GM18520 (cell line): ENCODE data around the gene NBPF1.
"Not testable (repeated sequence)": the region's sequence is repeated elsewhere in the genome, so short reads cannot be mapped to it uniquely, and the experiment has no call there.

Experiments used
- ATAC-seq: cut with Tn5 transposase; IDR thresholded peaks from one replicate; pipeline ENCODE4 v1.9.1; 2021; ENCODE audit not compliant: unreplicated experiment

The NBPF1 gene

DNA sequence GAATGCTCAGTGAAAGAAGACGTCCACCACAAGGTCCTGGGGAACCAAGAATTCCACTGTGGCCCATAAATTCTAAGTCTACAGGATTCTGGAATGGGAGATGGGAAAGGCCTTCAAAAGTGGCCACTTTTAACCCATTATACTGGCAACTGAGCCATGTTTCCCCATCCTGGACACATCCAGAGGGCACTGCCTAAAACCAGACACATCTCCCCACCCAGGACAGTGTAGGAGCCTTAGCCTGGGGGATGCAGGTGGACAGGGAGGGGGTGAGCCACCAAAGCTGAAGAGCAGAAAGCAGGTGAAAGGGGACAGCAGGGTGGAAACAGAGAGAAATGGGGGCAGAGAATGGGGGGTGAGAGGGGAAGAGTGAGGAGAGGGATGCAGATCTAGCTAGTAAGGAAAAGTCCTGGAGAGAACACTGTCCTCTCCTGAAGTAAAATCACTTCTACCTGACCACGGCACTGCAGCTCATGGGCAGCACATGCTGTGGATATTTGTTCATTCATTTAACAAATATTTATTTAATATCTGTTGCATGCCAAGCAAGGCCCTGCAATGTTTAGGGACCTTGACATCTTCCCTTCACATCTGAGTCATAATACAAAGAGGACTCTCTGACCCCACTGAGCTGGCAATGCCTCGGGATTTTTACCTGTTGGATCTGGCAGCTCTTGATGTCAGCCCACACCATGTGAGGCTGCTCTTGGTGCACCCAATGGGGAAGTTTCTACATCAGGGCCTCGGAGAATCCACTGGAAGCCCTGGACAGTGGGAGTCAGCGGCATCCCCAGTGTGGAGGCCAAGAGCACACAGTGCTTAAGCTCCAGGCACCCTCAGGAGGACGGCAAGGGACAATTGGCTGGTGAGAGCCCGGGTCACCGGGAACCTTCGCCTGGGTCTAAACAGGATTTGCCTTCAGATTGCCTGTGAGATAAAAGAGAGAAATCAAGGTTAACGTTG is 5.2 kb downstream of the NBPF1 start:
- ATAC-seq = not testable (repeated sequence)

DNA sequence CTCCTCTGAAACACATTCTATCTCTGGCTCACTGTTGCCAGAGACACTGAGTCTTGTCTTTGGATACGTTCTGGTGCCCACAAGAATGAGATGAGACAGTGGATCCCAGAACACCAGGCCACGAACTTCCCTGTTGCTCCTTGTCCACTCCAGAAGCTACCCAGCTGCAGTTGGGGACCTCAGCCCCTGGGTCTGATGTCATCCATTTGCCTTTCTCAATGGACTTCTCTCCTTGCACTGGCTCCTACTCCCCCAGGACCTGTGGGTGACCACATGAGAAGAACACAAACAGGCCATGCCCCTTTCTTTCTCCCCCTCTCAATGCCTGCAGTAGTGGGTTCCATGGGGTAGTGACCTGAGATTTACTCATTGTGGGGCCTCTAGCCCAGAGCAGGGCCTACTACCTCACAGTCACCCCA is 5.9 kb downstream of the NBPF1 start:
- no peak for ATAC-seq

DNA sequence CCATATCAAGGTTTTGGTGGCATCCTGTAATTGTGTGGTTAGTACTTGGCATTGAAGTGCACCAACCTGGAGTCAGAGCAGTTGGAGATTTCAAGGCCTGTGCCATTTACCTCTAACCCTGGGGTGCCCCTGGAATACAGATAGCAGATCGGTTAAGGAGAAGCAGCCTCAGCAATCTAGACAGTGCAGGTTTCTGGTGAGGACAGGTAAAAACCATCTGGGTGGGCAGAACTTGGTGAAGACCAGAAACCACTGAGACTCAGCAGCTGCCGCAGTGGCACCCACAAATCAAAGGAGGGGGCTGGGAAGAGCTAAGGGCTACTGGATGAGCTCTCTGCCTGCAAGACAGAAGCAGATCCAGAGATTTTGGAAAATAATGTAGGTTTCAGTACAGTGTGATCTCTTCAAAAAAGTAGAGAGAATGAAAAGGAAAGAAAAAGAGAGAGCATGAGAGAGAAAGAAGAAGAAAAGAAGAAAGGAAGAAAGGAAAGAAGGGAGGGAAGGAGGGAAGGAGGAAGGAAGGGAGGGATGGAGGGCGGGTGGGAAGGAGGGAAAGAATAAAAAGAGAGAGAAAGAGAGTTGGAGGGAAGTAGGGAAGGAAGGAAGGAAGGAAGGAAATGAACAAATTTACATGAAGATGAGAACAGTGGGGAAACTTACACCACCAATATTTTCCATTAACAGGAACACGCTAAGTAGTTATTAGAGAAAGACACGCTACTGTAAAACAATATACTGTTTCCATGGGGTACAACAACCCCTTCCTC is 6.5 kb downstream of the NBPF1 start:
- ATAC-seq = not testable (repeated sequence)

DNA sequence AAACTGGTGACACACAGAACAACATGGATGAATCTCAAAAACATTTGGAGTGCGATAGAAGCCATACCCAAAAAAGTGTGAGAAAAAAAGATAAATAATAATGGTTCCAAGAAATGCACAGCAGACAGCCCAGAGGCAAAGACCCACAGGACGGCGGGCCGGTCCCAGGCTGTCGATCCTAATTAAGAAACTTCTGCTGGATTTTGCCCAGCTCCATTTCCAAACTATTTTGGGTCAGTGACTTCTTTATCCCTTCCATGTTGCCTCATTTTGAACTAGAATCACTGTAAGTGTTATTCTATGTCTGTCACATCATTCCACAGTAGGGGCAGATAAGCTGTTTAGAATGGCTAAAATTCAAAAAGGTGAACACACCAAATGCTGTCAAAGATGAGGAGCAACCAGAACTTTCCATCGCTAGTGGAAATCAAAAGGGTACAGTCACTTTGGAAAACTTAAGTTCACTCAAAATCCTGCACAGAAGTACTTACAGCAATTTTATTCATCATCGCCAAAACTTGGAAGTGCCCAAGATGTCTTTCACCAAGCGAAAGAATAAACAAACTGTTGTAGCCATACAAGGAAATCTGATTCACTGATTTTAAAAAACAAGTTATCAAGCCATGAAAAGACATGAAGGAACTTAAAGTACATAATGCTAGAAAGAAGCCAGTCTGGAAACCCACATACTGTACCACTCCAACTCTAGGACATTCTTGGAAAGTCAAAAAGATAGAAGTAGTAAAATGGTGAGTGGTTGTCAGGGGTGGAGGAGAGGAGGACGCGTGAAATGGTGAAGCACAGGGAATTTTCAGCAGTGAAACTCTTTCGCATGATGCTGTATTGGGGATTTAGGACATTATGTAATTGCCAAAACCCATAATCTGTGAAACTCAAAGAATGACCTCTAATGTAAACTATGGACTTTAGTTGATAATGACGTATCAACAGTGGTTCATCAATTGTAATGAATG is 7.5 kb downstream of the NBPF1 start:
- ATAC-seq = no peak

DNA sequence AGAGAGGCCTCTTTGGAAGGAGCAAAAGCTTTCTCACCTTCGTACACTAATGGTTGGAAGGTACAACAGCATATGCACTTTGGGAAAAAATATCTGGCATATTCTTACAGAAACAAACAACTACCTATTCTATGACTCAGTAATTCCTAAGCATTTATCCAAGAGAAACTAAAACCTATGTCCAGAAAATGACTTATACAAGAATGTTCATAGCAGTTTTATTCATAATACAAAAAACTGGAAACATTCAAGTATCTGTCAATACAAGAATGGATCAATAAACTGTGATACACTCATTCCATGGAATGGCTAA is 8.2 kb downstream of the NBPF1 start:
- ATAC-seq = no peak

DNA sequence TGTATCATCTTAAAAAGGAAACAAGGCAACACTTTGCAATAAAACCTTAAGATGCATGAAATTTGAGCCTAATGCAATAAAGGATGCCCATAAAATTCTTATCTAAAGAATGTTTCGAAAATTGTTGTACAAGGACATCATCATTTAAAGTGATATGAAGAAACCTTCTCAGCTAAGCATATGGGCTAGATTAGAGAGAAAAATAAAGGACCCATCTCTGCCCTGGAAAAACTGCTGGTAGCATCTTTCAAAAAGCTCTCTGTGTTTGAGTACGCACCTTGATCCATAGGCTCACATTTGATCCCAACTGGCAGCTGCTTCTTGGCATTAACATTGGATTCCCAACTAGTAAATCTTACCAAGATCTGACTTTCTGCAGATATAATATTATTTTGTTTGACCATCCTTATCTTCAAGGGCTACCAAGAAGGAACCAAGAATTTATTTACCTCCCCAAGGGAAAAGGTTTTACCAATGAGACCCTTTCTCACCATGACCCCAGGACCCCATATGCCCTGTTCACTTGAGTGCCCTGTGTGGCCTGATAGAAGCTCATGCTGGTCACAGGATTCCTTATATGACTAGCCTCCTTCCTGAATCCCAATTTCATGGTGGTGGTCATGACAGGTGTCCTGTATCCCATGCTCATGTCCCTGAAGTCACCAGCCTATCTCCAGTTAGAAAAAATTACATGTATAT is 8.7 kb downstream of the NBPF1 start:
- ATAC-seq = not testable (repeated sequence)

DNA sequence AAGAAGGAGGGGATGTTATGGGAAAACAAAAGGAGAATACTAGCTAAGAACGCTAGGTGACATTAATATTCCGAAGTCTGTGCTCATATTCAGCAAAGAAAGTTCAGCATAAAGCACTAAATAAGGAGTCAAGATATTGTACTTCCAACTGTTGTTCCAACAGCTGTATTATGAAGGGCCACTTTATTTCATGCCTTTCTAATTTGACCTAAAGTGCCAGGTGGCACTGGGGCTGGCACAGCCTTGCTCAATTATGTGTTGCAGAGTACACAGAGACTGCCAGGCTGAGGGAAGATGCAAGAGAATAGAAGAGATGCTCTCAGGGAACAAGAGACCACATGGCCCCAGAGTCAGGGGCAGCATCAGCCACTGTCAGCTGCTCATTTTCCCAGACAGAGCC is 9.7 kb downstream of the NBPF1 start:
- not testable (repeated sequence) for ATAC-seq

DNA sequence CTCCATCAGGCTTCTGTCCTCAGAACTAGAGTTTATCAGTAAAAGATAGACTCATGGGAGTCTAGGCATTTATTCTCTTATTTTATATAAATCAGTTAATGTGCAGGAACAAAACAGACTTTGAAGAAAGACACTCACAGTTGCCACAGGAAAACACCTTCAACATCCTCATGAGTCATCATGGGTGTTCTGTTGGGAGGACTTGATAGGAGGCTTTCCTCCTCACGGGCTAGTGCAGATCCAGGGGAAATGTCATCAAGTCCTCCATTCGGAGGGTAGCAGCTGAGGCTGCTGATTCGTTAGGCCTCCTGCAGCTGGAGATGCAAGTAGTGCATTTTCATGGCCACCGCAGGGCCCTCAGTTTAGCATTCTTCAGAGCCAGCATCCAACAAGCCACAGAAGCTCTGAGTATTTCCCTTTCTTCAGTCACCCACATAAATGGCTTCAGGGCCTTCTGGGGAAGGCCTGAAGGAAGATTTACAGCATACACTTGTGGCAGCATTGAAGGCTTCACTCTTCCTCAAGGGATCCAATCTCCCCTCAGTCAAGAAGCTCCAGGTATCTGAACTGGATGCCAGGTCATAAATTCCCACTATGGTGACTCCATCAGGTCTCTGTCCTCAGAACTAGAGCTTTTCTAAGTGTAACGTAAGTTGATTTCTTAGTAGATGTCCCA is 10.9 kb downstream of the NBPF1 start:
- ATAC-seq = not testable (repeated sequence)

DNA sequence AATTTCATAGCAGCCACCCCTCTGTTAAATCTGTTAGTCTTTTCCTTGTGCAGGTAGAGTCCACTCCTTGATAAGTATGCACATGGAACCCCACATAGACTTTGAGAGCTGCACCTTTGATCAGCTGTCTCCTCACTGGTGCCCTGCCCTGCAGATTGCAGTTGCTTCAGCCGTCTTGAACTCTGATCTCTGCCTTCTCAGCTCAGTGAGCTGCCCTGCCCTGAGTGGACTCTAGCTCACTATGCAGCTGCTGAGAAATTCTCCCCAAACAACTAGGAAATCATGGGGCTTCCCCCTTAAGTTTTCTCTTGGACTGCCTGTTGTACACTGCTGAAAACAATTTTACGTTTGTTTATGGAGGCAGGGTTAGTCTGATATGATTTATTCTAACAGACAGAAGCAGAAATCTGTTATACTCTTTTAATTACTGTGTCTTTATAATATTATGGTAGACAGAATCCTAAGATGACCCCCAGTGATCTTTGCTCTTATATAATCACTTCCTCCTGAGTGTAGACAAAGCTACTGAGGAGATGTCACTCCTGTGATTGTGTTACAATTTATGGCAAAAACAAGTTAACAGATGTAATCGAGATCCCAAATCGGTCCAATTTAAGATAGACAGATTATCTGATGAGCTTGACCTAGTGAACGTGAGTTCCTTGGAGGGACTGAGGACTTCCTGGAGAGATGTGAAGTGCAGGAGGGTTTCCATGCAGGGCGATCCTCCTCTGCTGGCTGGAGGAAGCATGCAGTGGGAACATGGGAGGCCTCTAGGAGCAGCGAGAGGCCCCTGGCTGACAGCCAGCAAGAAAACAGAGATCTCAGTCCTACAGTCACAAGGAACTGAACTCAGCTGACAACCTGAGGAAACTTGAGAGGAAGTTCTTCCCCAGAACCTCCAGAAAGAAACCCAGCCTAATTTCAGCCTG is 12.2 kb downstream of the NBPF1 start:
- ATAC-seq = not testable (repeated sequence)

DNA sequence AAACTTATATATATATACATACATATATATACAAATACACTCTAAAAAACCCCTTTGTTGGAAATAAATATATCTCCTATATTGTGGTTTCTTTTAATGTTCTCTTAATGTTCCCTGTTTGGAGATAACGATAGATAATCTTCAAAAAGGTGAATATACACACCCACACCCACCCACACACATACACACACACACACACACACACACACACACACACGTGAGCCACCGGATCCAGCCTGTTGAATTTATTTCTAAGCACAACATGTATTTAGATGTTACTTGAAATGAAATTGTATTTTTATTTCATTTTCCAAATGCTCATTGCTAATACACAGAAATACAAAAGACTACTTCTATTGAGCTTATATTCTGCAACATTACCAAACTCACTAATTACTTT is 14.0 kb downstream of the NBPF1 start:
- not testable (repeated sequence) for ATAC-seq

DNA sequence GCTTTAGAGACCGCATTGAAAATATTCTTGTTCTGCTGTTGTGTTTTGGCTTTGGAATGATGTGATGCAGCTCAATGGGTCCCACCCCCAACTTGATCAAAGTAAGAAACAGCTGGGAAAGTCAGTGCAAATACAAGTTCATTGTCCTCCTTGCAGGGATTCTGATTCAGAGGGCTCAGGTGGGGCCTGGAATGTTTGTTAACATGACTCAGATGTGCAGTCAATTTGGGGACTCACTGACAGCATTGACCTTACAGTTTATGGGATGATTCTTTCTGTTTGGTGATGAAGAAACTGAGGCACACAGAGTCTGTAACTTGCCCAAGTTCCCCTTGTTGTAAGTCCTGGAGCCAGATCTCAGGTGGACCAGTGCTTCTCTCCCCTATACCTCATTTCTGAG is 18.1 kb downstream of the NBPF1 start:
- not testable (repeated sequence) for ATAC-seq

DNA sequence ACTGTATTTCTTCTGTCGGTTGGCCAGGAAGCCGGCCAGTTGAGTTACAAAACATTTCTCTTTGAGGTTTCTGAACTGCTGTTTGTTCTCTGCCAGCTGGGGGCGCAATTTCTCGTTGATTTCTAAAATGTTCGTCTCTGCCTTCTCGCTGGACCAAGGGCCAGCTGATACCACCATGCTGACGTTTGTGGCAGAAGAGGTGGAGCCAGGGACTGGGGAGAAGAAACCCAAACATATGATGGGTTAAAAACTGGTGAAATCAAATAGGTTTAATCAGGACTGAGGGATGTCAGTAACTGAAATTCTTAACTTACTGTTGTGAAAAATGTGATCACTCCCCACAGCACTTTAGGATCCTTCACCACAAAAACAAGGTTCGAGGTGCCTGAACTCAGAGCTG is 21.5 kb downstream of the NBPF1 start:
- not testable (repeated sequence) for ATAC-seq

DNA sequence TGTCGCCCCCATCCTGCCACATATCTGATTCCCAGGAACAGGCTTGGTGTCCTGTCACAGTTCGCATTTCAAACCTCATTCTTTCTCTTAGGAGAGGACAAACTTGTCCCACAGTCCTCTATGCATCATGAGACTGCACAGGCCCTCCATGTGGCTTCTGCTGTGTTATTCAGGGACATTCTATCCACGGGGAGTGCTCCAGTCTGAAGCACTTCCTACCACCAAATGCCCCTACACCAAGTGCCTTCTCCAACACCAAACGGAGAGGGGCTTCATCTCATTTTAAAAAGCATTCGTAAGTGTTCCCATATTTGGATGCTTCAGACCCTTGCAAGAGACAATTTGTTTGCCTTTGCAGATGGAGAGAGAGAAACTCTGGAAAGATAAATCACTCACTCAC is 25.3 kb downstream of the NBPF1 start:
- not testable (repeated sequence) for ATAC-seq

DNA sequence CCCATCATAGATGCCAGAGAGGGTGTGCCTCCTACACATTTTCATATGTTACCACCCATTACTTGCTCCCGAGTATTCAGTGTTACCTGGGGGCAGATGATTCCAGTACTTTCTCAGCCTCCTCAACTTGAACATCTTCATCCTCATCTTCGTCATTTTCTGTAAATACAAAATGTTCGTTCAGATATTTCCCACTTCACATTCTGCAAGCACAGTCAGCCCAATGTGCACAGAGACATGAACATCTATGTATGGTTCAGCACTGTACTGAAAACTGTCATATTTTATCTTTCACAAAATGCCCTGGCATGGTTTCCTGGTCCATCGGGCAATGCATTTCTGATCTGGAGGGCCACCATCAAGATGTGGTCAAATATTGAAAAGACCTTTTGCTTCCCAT is 25.7 kb downstream of the NBPF1 start:
- not testable (repeated sequence) for ATAC-seq

DNA sequence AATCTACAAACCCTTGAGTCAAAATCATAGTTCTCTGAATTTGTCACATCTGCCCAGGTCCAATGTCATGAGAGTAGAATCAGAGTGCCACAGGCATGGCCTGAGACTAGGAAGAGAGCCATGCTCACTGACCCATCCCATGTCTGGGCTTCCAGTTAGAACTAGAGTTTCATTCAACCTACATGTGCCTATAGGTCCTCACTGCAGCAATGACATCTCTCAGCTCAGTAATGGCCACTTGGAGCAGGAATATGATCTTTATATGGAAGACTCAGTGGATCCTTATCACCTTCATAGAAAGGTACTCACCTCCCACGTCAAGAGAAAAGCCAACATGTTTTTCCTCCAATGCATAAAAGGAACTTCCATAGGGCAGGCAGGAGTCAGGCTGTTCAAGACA is 48.0 kb downstream of the NBPF1 start:
- ATAC-seq = not testable (repeated sequence)

DNA sequence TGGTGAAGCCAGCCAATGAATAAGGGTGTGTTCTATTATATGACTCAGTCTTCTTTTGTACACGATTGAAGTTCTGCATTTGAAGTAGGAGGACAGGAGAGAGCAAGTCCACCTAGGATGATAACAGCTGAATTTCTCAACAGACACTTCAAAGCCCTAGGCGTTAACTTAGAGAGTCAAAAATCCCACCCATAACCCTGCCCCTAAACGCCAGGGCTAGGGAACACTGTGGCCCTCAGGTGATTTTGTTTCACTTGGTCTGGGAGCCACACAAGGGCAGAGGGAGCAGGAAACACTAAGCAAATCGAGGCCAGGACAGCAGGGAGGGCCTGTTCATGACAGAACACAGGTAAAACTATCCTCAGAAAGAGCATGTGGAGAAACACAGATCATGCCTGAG is 52.3 kb downstream of the NBPF1 start:
- ATAC-seq = not testable (repeated sequence)

DNA sequence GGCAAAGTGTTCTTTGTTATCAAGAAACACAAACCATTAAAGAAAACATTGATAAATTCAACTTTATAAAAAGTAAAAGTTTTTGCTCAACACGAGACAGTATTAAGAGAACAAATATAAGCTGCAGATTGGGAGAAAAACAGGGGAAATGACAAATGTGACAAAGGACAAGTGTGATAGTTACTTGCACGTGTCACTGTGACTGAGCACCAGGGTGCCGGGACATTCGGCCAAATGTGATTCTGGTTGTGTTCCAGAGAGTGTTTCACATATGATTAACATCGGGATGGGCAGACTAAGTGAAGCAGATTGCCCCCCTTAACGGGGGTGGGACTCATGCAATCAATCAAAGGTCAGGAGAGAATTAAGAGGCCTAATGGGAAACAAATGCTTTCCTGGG is 52.9 kb downstream of the NBPF1 start:
- not testable (repeated sequence) for ATAC-seq

DNA sequence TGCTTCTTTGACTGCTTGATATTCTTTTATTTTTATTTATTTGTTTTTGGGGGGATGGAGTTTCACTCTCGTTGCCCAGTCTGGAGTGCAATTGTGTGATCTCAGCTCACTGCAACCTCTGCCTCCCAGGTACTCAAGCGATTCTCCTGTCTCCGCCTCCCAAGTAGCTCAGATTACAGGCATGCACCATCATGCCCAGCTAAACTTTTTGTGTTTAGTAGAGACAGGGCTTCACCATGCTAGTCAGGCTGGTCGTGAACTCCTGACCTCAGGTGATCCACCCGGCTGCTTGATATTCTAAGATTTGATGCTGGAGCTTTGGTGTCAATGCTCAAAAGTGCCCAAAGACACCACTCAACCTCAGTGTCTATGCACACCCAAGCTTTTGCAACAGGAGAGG is 53.7 kb downstream of the NBPF1 start:
- not testable (repeated sequence) for ATAC-seq

DNA sequence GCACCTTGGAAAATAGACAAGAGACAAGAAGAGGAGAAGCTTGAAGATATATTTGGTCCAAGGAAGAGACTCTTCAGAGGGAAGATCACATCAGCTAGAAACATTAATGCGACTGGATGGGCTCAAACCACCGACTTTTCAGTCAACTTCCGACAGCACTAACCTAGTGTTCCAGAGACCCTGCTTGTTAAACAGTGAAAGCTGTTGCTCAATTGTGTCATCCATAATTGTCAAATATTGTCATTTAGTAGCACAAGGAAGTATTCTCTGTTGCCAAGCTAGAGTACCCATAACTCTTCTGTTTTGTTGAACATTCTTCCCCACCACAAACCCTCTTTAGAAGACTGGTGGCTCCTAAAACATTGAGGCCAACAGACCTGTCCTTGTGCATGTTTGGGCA is 56.3 kb downstream of the NBPF1 start:
- ATAC-seq = not testable (repeated sequence)
